ENCODE results near the gene PSMA4.
"Not testable (repeated sequence)": the region's sequence is repeated elsewhere in the genome, so short reads cannot be mapped to it uniquely, and the experiment has no call there.

Gene PSMA4

GRCh38 chr15:78540141-78540870, at the start of gene PSMA4:
Gene PSMA4 (plus strand): TSS chr15:78540444. CDS start chr15:78541928, 1,484 bp downstream.
- peak; percentile 92 to 93 for DNase-seq (ENCODE audit: low read depth in 2 of 2, low spot score in 1 of 2)

GRCh38 chr15:78492872-78493271, 47.4 kb upstream of the PSMA4 start:
- DNase-seq (ENCODE audit: low read depth in 2 of 2, low spot score in 1 of 2): no peak

GRCh38 chr15:78501857-78502256, 38.4 kb upstream of the PSMA4 start:
- DNase-seq (ENCODE audit: low read depth in 2 of 2, low spot score in 1 of 2): no peak

GRCh38 chr15:78502641-78503040, 37.6 kb upstream of the PSMA4 start:
- no peak for DNase-seq (ENCODE audit: low read depth in 2 of 2, low spot score in 1 of 2)

- DNase-seq (ENCODE audit: low read depth in 2 of 2, low spot score in 1 of 2): peak; percentile 7 to 46
Observed at GRCh38 chr15:78506971-78507830, 33.0 kb upstream of the PSMA4 start, which contains the start of gene HYKK. Gene HYKK (plus strand): TSS chr15:78507577. CDS start chr15:78513089, 5,512 bp downstream.

GRCh38 chr15:78507831-78508160, 32.4 kb upstream of the PSMA4 start:
- DNase-seq (ENCODE audit: low read depth in 2 of 2, low spot score in 1 of 2): no peak

GRCh38 chr15:78508272-78508671, 32.0 kb upstream of the PSMA4 start:
- DNase-seq (ENCODE audit: low read depth in 2 of 2, low spot score in 1 of 2): no peak

GRCh38 chr15:78509726-78510312, 30.4 kb upstream of the PSMA4 start:
- DNase-seq (ENCODE audit: low read depth in 2 of 2, low spot score in 1 of 2): no peak

GRCh38 chr15:78520035-78520434, 20.2 kb upstream of the PSMA4 start:
- DNase-seq (ENCODE audit: low read depth in 2 of 2, low spot score in 1 of 2): not testable (repeated sequence)

- no peak for DNase-seq (ENCODE audit: low read depth in 2 of 2, low spot score in 1 of 2)
Observed at GRCh38 chr15:78524230-78524629, 16.0 kb upstream of the PSMA4 start.

- DNase-seq (ENCODE audit: low read depth in 2 of 2, low spot score in 1 of 2): no peak
Observed at GRCh38 chr15:78527325-78527724, 12.9 kb upstream of the PSMA4 start.

GRCh38 chr15:78533331-78533730, 6.9 kb upstream of the PSMA4 start:
- DNase-seq (ENCODE audit: low read depth in 2 of 2, low spot score in 1 of 2): no peak

GRCh38 chr15:78536134-78536533, 4.1 kb upstream of the PSMA4 start:
- DNase-seq (ENCODE audit: low read depth in 2 of 2, low spot score in 1 of 2): no peak

GRCh38 chr15:78537266-78537905, 2.9 kb upstream of the PSMA4 start:
- no peak for DNase-seq (ENCODE audit: low read depth in 2 of 2, low spot score in 1 of 2)

GRCh38 chr15:78538358-78538757, 1.9 kb upstream of the PSMA4 start:
- no peak for DNase-seq (ENCODE audit: low read depth in 2 of 2, low spot score in 1 of 2)

GRCh38 chr15:78539464-78540140, 642 bp upstream of the PSMA4 start:
- not testable (repeated sequence) for DNase-seq (ENCODE audit: low read depth in 2 of 2, low spot score in 1 of 2)

- no peak for DNase-seq (ENCODE audit: low read depth in 2 of 2, low spot score in 1 of 2)
Observed at GRCh38 chr15:78540871-78541743, 863 bp downstream of the PSMA4 start.

GRCh38 chr15:78541744-78542034, 1.4 kb downstream of the PSMA4 start:
- no peak for DNase-seq (ENCODE audit: low read depth in 2 of 2, low spot score in 1 of 2)

GRCh38 chr15:78542647-78543046, 2.4 kb downstream of the PSMA4 start:
- DNase-seq (ENCODE audit: low read depth in 2 of 2, low spot score in 1 of 2): no peak

- DNase-seq (ENCODE audit: low read depth in 2 of 2, low spot score in 1 of 2): no peak
Observed at GRCh38 chr15:78550194-78550593, 9.9 kb downstream of the PSMA4 start.

Measured in stimulated activated CD8-positive, alpha-beta memory T cell treated with anti-CD3 and anti-CD28 coated beads, Interleukin-4, amount 100 ng/mL, for 4 hours (primary cell).